GM12878 (cell line): Measurements from ENCODE around the gene PSMG3. TPM values are rescaled to one million over a fixed set of nuclear protein-coding genes. Genes with fewer than 3 reads are reported as not detected.

Experiments
- ATAC-seq: fragments of 200-7000 bp; cut with Tn5 transposase; 3 replicates; pipeline ENCODE4 v1.9.1; 2020; ENCODE audit warnings: mild to moderate bottlenecking, moderate library complexity
- BruUV-seq: library from RNA; stranded (reverse); fragments of 400-500 nt; replicated peaks from 2 replicates; lab custom pipeline; 2021; lab: Mats Ljungman, UMichigan
- CTCF ChIA-PET: fragments of 300-600 bp; sonication (Branson Sonifier 250); formaldehyde crosslinking; extraction: SDS; loops from one replicate; lab custom pipeline; 2021; ENCODE audit warnings: inconsistent platforms; lab: Yijun Ruan, JAX
- POLR2A ChIA-PET: fragments of 350-600 bp; formaldehyde crosslinking; extraction: SDS; loops from one replicate; lab custom pipeline; 2021; ENCODE audit warnings: inconsistent platforms; lab: Charles Lee
- RAD21 ChIA-PET: fragments of 300-600 bp; sonication (Branson Sonifier 250); formaldehyde crosslinking; loops from one replicate; lab custom pipeline; 2023; ENCODE audit warnings: antibody characterized with exemption; ENCODE audit not compliant: unreplicated experiment; lab: Charles Lee
- SMC1A ChIA-PET: fragments of 300-600 bp; sonication (Branson Sonifier 250); formaldehyde crosslinking; loops from one replicate; lab custom pipeline; 2023; ENCODE audit not compliant: unreplicated experiment, uncharacterized antibody; lab: Charles Lee
- DNase-seq: peaks from one replicate; pipeline ENCODE4 v3.0.0-alpha.2; 2011; ENCODE audit warnings: low read depth, low spot score
- FAIRE-seq: peaks from 3 replicates; lab custom pipeline; 2011; peaks lifted over from hg19 to GRCh38; lab: Jason Lieb, UNC
- H2AFZ ChIP-seq: 2 replicates; pipeline ENCODE4 v1.6.0; 2011; ENCODE audit warnings: low read depth, low read length, control low read depth; ENCODE audit not compliant: control insufficient read depth
- H3K27ac ChIP-seq: 2 replicates; pipeline ENCODE4 v1.5.1; 2011; ENCODE audit warnings: control low read depth; ENCODE audit not compliant: control insufficient read depth, insufficient read depth
- H3K27me3 ChIP-seq, 2 experiments: replicated peaks in 1 of 2; 2 replicates each; pipeline versions ENCODE4 v1.6.0 to v1.6.1; 2011; ENCODE audit warnings: low read length in 1 of 2; ENCODE audit not compliant: control insufficient read depth in 2 of 2, insufficient read depth in 2 of 2
- H3K36me3 ChIP-seq, 2 experiments: 2 replicates each; pipeline ENCODE4 v1.5.1; 2011; ENCODE audit warnings: low read length in 1 of 2; ENCODE audit not compliant: control insufficient read depth in 2 of 2, insufficient read depth in 2 of 2
- H3K4me1 ChIP-seq: 2 replicates; pipeline ENCODE4 v1.6.1; 2011; ENCODE audit warnings: mild to moderate bottlenecking, low read length, moderate library complexity, mixed read lengths; ENCODE audit not compliant: control insufficient read depth, insufficient read depth
- H3K4me2 ChIP-seq: 2 replicates; pipeline ENCODE4 v1.6.0; 2011; ENCODE audit warnings: control low read depth; ENCODE audit not compliant: control insufficient read depth, insufficient read depth
- H3K4me3 ChIP-seq: fragments of 200-600 bp; sonication (generic); 2 replicates; pipeline ENCODE4 v1.5.1; 2016
- H3K79me2 ChIP-seq: 2 replicates; pipeline ENCODE4 v1.6.0; 2011; ENCODE audit warnings: low read length; ENCODE audit not compliant: control insufficient read depth, insufficient read depth
- H3K9ac ChIP-seq: 2 replicates; pipeline ENCODE4 v1.8.0; 2011; ENCODE audit warnings: low read length, control low read depth, mixed read lengths; ENCODE audit not compliant: control insufficient read depth, insufficient read depth
- H3K9me3 ChIP-seq: replicated peaks from 3 replicates; pipeline ENCODE4 v1.5.1; 2011; ENCODE audit warnings: mild to moderate bottlenecking, low read length; ENCODE audit not compliant: control insufficient read depth, insufficient read depth
- H4K20me1 ChIP-seq: 2 replicates; pipeline ENCODE4 v1.6.0; 2011; ENCODE audit not compliant: control insufficient read depth, insufficient read depth
- ATF2 ChIP-seq: IDR thresholded peaks from 2 replicates; pipeline ENCODE4 v1.6.1; 2012; ENCODE audit warnings: low read length, inconsistent platforms
- BMI1 ChIP-seq: fragments of 450-650 bp; IDR thresholded peaks from 2 replicates; pipeline ENCODE4 v1.6.1; 2016; ENCODE audit warnings: mild to moderate bottlenecking, moderate library complexity, borderline replicate concordance
- CEBPZ ChIP-seq: fragments of 150-350 bp; IDR thresholded peaks from 2 replicates; pipeline ENCODE4 v1.6.1; 2016; ENCODE audit warnings: low read depth, low read length
- CREM ChIP-seq: IDR thresholded peaks from 2 replicates; pipeline ENCODE4 v1.6.1; 2014; ENCODE audit warnings: antibody characterized with exemption, low read depth
- DPF2 ChIP-seq: fragments of 450-650 bp; IDR thresholded peaks from 2 replicates; pipeline ENCODE4 v1.6.1; 2017; ENCODE audit warnings: mild to moderate bottlenecking
- E2F8 ChIP-seq: fragments of 450-650 bp; IDR thresholded peaks from 2 replicates; pipeline ENCODE4 v1.6.1; 2018; ENCODE audit warnings: mild to moderate bottlenecking, low read depth, moderate library complexity; ENCODE audit not compliant: partially characterized antibody
- LARP7 ChIP-seq: fragments of 450-650 bp; IDR thresholded peaks from 2 replicates; pipeline ENCODE4 v1.6.1; 2017; ENCODE audit warnings: mild to moderate bottlenecking
- SP1 ChIP-seq: IDR thresholded peaks from one replicate; pipeline ENCODE4 v1.6.1; 2011; ENCODE audit warnings: low read depth, low read length
- WGBS: methylation state at CpG from one replicate; pipeline ENCODE4 v1.1.6; 2016; ENCODE audit warnings: low lambda C conversion rate; ENCODE audit not compliant: insufficient replicate concordance, insufficient coverage; ENCODE audit errors: missing lambda C conversion rate; 5-methylcytosine and 5-hydroxymethylcytosine counted together
- in situ Hi-C: fragments of 300-500 bp; cut with MboI; formaldehyde crosslinking; loops from 9 replicates; pipeline ENCODE4 v1.14.3; 2018; ENCODE audit warnings: mixed read lengths
- intact Hi-C: fragments of 100-400 bp; cut with micrococcal nuclease; formaldehyde crosslinking; loops from one replicate; pipeline ENCODE4 v1.14.2; 2022; ENCODE audit not compliant: unreplicated experiment
- polyA plus RNA-seq, 11 experiments: library from polyadenylated mRNA; depleted of rRNA in 4 of 11; unstranded in 6 of 11; stranded (reverse) in 5 of 11; fragments of >200 nt; fragmentation: Nextera tagmentation in 4 of 11; fragmentation: Illumina TruSeq in 1 of 11; extraction: Ambion mirVana in 4 of 11; extraction: Trizol in 1 of 11; gene quantifications; 1 replicate in 1 of 11; 2 replicates in 10 of 11; pipeline versions ENCODE4 v1.2.1 to v1.2.3, GENCODE V29; 2011 to 2016; ENCODE audit warnings: inconsistent platforms in 2 of 11, missing spikeins in 2 of 11, low read depth in 1 of 11
- total RNA-seq, 4 experiments: library from RNA; depleted of rRNA in 3 of 4; stranded (reverse); fragments of >200 nt in 3 of 4; fragmentation: Illumina TruSeq in 1 of 4; extraction: Trizol in 1 of 4; gene quantifications; 2 replicates each; pipeline versions ENCODE4 v1.2.1 to v1.2.3, GENCODE V29; 2013 to 2021
- TF ChIP-seq, protein P1 (sequence below): IDR thresholded peaks from 2 replicates; pipeline ENCODE4 v1.6.1; 2012; ENCODE audit warnings: improper control_type of control experiment, low read depth, low read length; ENCODE audit not compliant: insufficient replicate concordance
- TF ChIP-seq, protein P2 (sequence below): fragments of 450-650 bp; IDR thresholded peaks from 2 replicates; pipeline ENCODE4 v1.6.1; 2017; ENCODE audit warnings: borderline replicate concordance

The PSMG3 gene
- total and polyA plus RNA-seq, 10 of the 15 experiments (the other 5 are each of a cell fraction or from before 2014, with no cell fraction given) = 23.9 to 115 (median 60.6) TPM

GRCh38 chr7:1550846-1551155 is 19.0 kb downstream of the PSMG3 start:
- POLR2A ChIA-PET = no interaction called here
- 80% methylated on average over 15 of the region's 17 CpGs for WGBS
- FAIRE-seq (no peak), DNase-seq (no peak), ATAC-seq (no peak)
- SMC1A ChIA-PET = no interaction called here
- no peak overlapping the region for H2AFZ ChIP-seq
- TF ChIP-seq CREM = no peak
- no peak for TF ChIP-seq E2F8
- no peak for TF ChIP-seq CEBPZ
- TF ChIP-seq SP1 = no peak
- no peak for TF ChIP-seq DPF2
- no peak for TF ChIP-seq LARP7
- no peak for TF ChIP-seq ATF2
- no peak for TF ChIP-seq BMI1
- TF ChIP-seq, protein P1, sequence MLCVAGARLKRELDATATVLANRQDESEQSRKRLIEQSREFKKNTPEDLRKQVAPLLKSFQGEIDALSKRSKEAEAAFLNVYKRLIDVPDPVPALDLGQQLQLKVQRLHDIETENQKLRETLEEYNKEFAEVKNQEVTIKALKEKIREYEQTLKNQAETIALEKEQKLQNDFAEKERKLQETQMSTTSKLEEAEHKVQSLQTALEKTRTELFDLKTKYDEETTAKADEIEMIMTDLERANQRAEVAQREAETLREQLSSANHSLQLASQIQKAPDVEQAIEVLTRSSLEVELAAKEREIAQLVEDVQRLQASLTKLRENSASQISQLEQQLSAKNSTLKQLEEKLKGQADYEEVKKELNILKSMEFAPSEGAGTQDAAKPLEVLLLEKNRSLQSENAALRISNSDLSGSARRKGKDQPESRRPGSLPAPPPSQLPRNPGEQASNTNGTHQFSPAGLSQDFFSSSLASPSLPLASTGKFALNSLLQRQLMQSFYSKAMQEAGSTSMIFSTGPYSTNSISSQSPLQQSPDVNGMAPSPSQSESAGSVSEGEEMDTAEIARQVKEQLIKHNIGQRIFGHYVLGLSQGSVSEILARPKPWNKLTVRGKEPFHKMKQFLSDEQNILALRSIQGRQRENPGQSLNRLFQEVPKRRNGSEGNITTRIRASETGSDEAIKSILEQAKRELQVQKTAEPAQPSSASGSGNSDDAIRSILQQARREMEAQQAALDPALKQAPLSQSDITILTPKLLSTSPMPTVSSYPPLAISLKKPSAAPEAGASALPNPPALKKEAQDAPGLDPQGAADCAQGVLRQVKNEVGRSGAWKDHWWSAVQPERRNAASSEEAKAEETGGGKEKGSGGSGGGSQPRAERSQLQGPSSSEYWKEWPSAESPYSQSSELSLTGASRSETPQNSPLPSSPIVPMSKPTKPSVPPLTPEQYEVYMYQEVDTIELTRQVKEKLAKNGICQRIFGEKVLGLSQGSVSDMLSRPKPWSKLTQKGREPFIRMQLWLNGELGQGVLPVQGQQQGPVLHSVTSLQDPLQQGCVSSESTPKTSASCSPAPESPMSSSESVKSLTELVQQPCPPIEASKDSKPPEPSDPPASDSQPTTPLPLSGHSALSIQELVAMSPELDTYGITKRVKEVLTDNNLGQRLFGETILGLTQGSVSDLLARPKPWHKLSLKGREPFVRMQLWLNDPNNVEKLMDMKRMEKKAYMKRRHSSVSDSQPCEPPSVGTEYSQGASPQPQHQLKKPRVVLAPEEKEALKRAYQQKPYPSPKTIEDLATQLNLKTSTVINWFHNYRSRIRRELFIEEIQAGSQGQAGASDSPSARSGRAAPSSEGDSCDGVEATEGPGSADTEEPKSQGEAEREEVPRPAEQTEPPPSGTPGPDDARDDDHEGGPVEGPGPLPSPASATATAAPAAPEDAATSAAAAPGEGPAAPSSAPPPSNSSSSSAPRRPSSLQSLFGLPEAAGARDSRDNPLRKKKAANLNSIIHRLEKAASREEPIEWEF = no peak
- TF ChIP-seq, protein P2, sequence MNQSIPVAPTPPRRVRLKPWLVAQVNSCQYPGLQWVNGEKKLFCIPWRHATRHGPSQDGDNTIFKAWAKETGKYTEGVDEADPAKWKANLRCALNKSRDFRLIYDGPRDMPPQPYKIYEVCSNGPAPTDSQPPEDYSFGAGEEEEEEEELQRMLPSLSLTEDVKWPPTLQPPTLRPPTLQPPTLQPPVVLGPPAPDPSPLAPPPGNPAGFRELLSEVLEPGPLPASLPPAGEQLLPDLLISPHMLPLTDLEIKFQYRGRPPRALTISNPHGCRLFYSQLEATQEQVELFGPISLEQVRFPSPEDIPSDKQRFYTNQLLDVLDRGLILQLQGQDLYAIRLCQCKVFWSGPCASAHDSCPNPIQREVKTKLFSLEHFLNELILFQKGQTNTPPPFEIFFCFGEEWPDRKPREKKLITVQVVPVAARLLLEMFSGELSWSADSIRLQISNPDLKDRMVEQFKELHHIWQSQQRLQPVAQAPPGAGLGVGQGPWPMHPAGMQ = no peak
- no peaks in the 10 kb centered on the region for H3K79me2 ChIP-seq
- no peaks in the 10 kb centered on the region for H3K36me3 ChIP-seq
- intact Hi-C loops = no loop called here
- BruUV-seq = no TSS peak
- no peaks in the 10 kb centered on the region for H3K27me3 ChIP-seq
- in situ Hi-C loops = no loop called here
- CTCF ChIA-PET = no interaction called here
- H3K4me2 ChIP-seq = no peak overlapping the region
- no peak overlapping the region for H3K27ac ChIP-seq
- H4K20me1 ChIP-seq = no peaks in the 10 kb centered on the region
- RAD21 ChIA-PET = no interaction called here
- no peak overlapping the region for H3K4me3 ChIP-seq
- H3K9ac ChIP-seq = no peak overlapping the region
- no peaks in the 10 kb centered on the region for H3K9me3 ChIP-seq
- H3K4me1 ChIP-seq = no peaks in the 10 kb centered on the region
